ENCODE data around the gene HERPUD2. TPM values are rescaled to one million over a fixed set of nuclear protein-coding genes. Genes with fewer than 3 reads are reported as not detected.
"Not testable (repeated sequence)": the region's sequence is repeated elsewhere in the genome, so short reads cannot be mapped to it uniquely, and the experiment has no call there.

HERPUD2 gene
- polyA plus RNA-seq, 1 donor (not counting 4 experiments of a cell fraction or from before 2014, with no cell fraction given), result 43.6 TPM

DNA sequence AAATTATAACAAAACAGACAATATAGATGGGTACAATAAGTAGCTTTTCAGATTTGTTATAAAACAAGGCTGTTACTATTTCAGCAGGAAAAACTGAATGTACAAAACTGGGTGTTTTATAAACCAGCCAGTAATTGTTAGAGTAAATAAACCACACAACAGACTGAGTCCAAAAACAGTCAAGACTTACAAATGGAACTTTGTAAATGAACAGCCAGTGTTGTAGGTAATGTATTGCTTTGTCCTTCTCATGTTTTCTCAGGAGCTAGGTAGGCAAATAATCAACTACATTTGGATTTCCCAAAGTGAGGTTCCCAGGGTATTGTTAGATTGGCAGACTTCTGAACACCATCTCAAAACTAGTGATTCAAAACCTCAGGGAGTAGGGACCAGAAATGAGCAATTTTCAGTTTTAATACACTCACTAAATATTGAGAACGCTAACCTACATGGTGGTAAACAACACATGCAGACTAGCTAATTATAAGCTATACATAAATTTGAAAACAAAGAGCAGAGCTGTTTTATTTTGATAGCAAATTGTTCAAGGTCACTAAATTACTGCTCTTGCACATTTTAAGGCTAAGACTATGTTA is 36.2 kb downstream of the HERPUD2 start:
- dilution Hi-C loops (cut with MboI; ENCODE audit: extremely low pct_ligation_motif_present, low sequenced_read_pairs), result no loop called here
- TF ChIP-seq EZH2 (IDR thresholded peaks at IDR 0.05; ENCODE audit: low read length) (no peak), CTCF (optimal IDR thresholded peaks at IDR 0.05 in 1 of 3, IDR thresholded peaks at IDR 0.05 in 1 of 3, conservative IDR thresholded peaks at IDR 0.05 in 1 of 3; ENCODE audit: extremely low read depth in 1 of 3, insufficient read depth in 2 of 3, low read length in 3 of 3) (no peak)
- H3K9me3 ChIP-seq (ENCODE audit: control insufficient read depth, low read depth, low read length), result no peaks in the 10 kb centered on the region
- no peak overlapping the region for H2AFZ ChIP-seq (ENCODE audit: control insufficient read depth, low read length)
- DNase-seq (ENCODE audit: low read depth, low spot score), result no peak
- no peaks in the 10 kb centered on the region for H3K27me3 ChIP-seq (ENCODE audit: control insufficient read depth, extremely low read depth, insufficient read depth, low read length)
- H3K4me3 ChIP-seq (ENCODE audit: control insufficient read depth in 2 of 3, extremely low read depth in 1 of 3, insufficient read depth in 2 of 3, low read depth in 1 of 3, low read length in 3 of 3), result no peak overlapping the region
- H3K9ac ChIP-seq (ENCODE audit: control insufficient read depth, extremely low read depth, insufficient read depth, low read length), result no peak overlapping the region
- peaks cover 12% of the 10 kb centered on the region for H3K79me2 ChIP-seq (ENCODE audit: control insufficient read depth, insufficient read depth, low read length)
- no peaks in the 10 kb centered on the region for H4K20me1 ChIP-seq (ENCODE audit: control insufficient read depth, extremely low read depth, insufficient read depth, low read length)
- no peak overlapping the region for H3K27ac ChIP-seq (ENCODE audit: control insufficient read depth, insufficient read depth, low read length)
- no peak overlapping the region for H3K4me2 ChIP-seq (ENCODE audit: control insufficient read depth, extremely low read depth, insufficient read depth, low read depth, low read length)
- H3K9me1 ChIP-seq (ENCODE audit: control insufficient read depth, extremely low read depth, insufficient read depth, low read length), result no peaks in the 10 kb centered on the region
- no peaks in the 10 kb centered on the region for H3K36me3 ChIP-seq (ENCODE audit: control insufficient read depth in 2 of 2, extremely low read depth in 1 of 2, insufficient read depth in 2 of 2, low read length in 2 of 2)
- FAIRE-seq, result no peak
- H3K4me1 ChIP-seq (ENCODE audit: control insufficient read depth, extremely low read depth, insufficient read depth, low read length), result no peaks in the 10 kb centered on the region

DNA sequence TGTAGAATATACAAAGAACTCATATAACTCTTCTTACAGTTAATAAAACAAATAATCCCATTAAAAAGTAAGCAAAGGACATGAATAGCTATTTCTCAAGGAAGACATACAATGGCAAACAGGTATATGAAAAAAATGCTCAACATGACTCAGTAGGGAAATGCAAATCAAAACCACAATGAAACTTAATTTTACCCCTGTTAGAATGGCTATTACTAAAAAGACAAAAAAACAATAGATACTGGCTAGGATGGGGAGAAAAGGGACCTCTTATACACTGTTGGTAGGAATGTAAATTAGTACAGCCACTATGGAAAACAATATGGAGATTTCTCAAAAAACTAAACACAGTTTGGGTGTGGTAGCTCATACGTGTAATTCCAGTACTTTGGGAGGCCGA is 37.8 kb downstream of the HERPUD2 start:
- Histone ChIP-seq H3K9me1 (ENCODE audit: control insufficient read depth, extremely low read depth, insufficient read depth, low read length) (no peaks in the 10 kb centered on the region), H3K27me3 (ENCODE audit: control insufficient read depth, extremely low read depth, insufficient read depth, low read length) (no peaks in the 10 kb centered on the region), H3K4me2 (ENCODE audit: control insufficient read depth, extremely low read depth, insufficient read depth, low read depth, low read length) (no peak overlapping the region), H3K4me1 (ENCODE audit: control insufficient read depth, extremely low read depth, insufficient read depth, low read length) (no peaks in the 10 kb centered on the region), H3K9ac (ENCODE audit: control insufficient read depth, extremely low read depth, insufficient read depth, low read length) (no peak overlapping the region), H3K27ac (ENCODE audit: control insufficient read depth, insufficient read depth, low read length) (no peak overlapping the region), H3K79me2 (ENCODE audit: control insufficient read depth, insufficient read depth, low read length) (peaks cover 19% of the 10 kb centered on the region), H3K9me3 (ENCODE audit: control insufficient read depth, low read depth, low read length) (no peaks in the 10 kb centered on the region), H3K36me3 (ENCODE audit: control insufficient read depth in 2 of 2, extremely low read depth in 1 of 2, insufficient read depth in 2 of 2, low read length in 2 of 2) (no peaks in the 10 kb centered on the region), H4K20me1 (ENCODE audit: control insufficient read depth, extremely low read depth, insufficient read depth, low read length) (no peaks in the 10 kb centered on the region), H3K4me3 (ENCODE audit: control insufficient read depth in 2 of 3, extremely low read depth in 1 of 3, insufficient read depth in 2 of 3, low read depth in 1 of 3, low read length in 3 of 3) (no peak overlapping the region), H2AFZ (ENCODE audit: control insufficient read depth, low read length) (no peak overlapping the region)
- TF ChIP-seq CTCF (optimal IDR thresholded peaks at IDR 0.05 in 1 of 3, IDR thresholded peaks at IDR 0.05 in 1 of 3, conservative IDR thresholded peaks at IDR 0.05 in 1 of 3; ENCODE audit: extremely low read depth in 1 of 3, insufficient read depth in 2 of 3, low read length in 3 of 3) (no peak), EZH2 (IDR thresholded peaks at IDR 0.05; ENCODE audit: low read length) (no peak)
- FAIRE-seq, result no peak
- no peak for DNase-seq (ENCODE audit: low read depth, low spot score)
- dilution Hi-C loops (cut with MboI; ENCODE audit: extremely low pct_ligation_motif_present, low sequenced_read_pairs), result no loop called here

DNA sequence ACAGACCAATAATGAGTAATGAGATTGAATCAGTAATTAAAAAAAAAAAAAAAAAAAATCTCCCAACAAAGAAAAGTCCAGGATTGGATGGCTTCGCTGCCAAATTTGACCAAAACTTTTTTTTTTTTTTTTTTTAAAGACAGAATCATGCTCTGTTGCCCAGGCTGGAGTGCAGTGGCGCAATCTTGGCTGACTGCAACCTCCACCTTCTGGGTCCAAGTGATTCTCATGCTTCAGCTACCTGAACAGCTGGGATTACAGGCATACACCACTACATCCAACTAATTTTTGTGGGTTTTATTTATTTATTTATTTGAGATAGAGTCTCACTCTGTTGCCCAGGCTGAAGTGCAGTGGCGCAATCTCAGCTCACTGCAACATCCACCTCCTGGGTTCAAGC is 40.4 kb downstream of the HERPUD2 start:
- H3K4me3 ChIP-seq (ENCODE audit: control insufficient read depth in 2 of 3, extremely low read depth in 1 of 3, insufficient read depth in 2 of 3, low read depth in 1 of 3, low read length in 3 of 3); H4K20me1 ChIP-seq (ENCODE audit: control insufficient read depth, extremely low read depth, insufficient read depth, low read length); dilution Hi-C loops (cut with MboI; ENCODE audit: extremely low pct_ligation_motif_present, low sequenced_read_pairs); H3K27ac ChIP-seq (ENCODE audit: control insufficient read depth, insufficient read depth, low read length); FAIRE-seq; H3K36me3 ChIP-seq (ENCODE audit: control insufficient read depth in 2 of 2, extremely low read depth in 1 of 2, insufficient read depth in 2 of 2, low read length in 2 of 2); H3K27me3 ChIP-seq (ENCODE audit: control insufficient read depth, extremely low read depth, insufficient read depth, low read length); H2AFZ ChIP-seq (ENCODE audit: control insufficient read depth, low read length); H3K9me1 ChIP-seq (ENCODE audit: control insufficient read depth, extremely low read depth, insufficient read depth, low read length); H3K4me1 ChIP-seq (ENCODE audit: control insufficient read depth, extremely low read depth, insufficient read depth, low read length); H3K9ac ChIP-seq (ENCODE audit: control insufficient read depth, extremely low read depth, insufficient read depth, low read length); DNase-seq (ENCODE audit: low read depth, low spot score); H3K9me3 ChIP-seq (ENCODE audit: control insufficient read depth, low read depth, low read length); H3K4me2 ChIP-seq (ENCODE audit: control insufficient read depth, extremely low read depth, insufficient read depth, low read depth, low read length): not testable (repeated sequence)
- H3K79me2 ChIP-seq (ENCODE audit: control insufficient read depth, insufficient read depth, low read length), result peaks cover 38% of the 10 kb centered on the region
